ENCODE results near the gene ZC3H7B. TPM values are rescaled to one million over a fixed set of nuclear protein-coding genes. Genes with fewer than 3 reads are reported as not detected.

ZC3H7B gene, protein sequence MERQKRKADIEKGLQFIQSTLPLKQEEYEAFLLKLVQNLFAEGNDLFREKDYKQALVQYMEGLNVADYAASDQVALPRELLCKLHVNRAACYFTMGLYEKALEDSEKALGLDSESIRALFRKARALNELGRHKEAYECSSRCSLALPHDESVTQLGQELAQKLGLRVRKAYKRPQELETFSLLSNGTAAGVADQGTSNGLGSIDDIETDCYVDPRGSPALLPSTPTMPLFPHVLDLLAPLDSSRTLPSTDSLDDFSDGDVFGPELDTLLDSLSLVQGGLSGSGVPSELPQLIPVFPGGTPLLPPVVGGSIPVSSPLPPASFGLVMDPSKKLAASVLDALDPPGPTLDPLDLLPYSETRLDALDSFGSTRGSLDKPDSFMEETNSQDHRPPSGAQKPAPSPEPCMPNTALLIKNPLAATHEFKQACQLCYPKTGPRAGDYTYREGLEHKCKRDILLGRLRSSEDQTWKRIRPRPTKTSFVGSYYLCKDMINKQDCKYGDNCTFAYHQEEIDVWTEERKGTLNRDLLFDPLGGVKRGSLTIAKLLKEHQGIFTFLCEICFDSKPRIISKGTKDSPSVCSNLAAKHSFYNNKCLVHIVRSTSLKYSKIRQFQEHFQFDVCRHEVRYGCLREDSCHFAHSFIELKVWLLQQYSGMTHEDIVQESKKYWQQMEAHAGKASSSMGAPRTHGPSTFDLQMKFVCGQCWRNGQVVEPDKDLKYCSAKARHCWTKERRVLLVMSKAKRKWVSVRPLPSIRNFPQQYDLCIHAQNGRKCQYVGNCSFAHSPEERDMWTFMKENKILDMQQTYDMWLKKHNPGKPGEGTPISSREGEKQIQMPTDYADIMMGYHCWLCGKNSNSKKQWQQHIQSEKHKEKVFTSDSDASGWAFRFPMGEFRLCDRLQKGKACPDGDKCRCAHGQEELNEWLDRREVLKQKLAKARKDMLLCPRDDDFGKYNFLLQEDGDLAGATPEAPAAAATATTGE
- polyA plus RNA-seq (2011; rRNA removed) (39.9 and 59.4 TPM in 2 replicates), polyA minus RNA-seq (2011; rRNA and poly(A)+ RNA removed) (36.0 and 43.6 TPM in 2 replicates)

DNA sequence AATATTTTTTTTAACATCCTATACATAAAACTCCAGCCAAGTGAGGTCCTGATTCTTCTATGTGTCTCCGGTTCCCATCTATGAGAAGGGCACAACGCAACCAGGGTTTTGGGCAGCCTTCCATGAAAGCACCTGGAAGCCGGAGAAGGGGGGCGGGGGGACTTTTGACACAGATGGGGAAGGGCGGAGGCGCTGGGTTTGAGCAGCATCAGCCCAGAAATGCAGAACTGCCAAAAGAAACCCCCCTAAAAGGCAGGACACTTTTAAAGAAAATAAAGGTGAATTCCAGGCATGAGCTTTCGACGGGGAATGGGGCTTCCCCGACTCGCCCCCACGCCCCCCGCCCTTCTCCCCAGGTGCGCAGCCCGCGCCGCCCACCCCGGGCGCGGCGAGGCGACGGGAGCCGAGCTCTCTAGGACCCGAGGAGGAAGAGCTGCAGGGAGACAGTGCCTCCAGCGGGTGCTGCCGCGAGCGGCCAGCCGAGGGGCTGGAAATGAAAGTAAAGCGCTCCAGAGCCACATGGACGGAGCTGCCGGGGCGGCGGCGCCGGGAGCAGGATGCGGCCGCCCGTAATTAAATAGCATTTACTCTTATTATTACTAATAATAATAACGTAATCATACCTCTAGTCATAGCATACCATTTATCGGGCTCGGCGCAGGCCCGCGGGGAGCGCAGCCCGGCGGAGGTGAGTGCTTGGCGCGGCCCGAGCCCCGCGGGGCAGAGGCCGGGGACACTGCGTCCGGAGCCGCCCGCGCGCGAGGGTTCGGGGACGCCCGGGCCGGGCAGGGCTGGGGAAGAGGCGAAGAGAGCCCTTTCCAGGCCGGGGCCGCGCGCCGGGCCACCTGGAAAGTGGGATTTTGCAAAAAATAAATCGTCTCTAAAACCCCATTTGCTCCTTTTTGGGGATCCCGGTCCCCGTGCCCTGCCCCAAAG lies at the start of gene ZC3H7B:
Gene ZC3H7B (plus strand): TSS at position 441 of the 936 bp plus-strand sequence. CDS start 19,136 bp downstream, outside the sequence.
- H3K27me3 ChIP-seq (ENCODE audit: control insufficient read depth, insufficient read depth, low read length) = no peaks in the 10 kb centered on the region
- TF ChIP-seq, protein P1, sequence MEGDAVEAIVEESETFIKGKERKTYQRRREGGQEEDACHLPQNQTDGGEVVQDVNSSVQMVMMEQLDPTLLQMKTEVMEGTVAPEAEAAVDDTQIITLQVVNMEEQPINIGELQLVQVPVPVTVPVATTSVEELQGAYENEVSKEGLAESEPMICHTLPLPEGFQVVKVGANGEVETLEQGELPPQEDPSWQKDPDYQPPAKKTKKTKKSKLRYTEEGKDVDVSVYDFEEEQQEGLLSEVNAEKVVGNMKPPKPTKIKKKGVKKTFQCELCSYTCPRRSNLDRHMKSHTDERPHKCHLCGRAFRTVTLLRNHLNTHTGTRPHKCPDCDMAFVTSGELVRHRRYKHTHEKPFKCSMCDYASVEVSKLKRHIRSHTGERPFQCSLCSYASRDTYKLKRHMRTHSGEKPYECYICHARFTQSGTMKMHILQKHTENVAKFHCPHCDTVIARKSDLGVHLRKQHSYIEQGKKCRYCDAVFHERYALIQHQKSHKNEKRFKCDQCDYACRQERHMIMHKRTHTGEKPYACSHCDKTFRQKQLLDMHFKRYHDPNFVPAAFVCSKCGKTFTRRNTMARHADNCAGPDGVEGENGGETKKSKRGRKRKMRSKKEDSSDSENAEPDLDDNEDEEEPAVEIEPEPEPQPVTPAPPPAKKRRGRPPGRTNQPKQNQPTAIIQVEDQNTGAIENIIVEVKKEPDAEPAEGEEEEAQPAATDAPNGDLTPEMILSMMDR (IDR thresholded peaks at IDR 0.05; ENCODE audit: insufficient read depth, low read depth, low read length) = peak; percentile 68
- ChIA-PET CTCF (interaction anchor here (0.7 to 1.1 kb wide), 4 partner anchors 10 to 76 kb away, joined by 3 to 4 read pairs (median 3); partner anchors contain the start of gene RANGAP1), POLR2A (no interaction called here)
- no peak for DNase-seq (ENCODE audit: low read depth)
- H3K36me3 ChIP-seq (ENCODE audit: control insufficient read depth, insufficient read depth, low read length) = no peaks in the 10 kb centered on the region
- peak within 1 kb of the TSS; percentile 63 for H3K4me3 ChIP-seq (ENCODE audit: low read depth, low read length)

DNA sequence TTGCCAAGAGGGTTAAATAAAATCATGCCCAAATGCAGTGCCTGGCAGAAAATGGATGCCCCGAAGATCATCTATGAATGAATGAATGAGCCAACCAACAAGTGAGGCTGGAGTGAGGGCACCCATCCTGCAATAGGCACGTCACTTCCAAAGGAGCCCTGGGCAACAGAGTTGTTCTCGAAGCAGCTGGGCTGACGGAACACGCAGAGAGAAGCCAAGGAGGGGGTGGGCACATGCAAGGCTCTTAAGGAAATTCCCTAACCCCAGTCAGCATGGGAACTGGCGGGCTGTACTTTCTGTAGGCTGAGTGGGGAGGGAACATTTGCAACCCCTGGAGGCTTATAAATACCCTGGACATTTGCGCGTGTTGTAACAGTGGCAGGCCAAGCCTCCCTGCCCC lies 49.0 kb upstream of the ZC3H7B start:
- TF ChIP-seq, protein P1 (IDR thresholded peaks at IDR 0.05; ENCODE audit: insufficient read depth, low read depth, low read length) = no peak
- DNase-seq (ENCODE audit: low read depth) = no peak
- ChIA-PET POLR2A (no interaction called here), CTCF (no interaction called here)
- H3K27me3 ChIP-seq (ENCODE audit: control insufficient read depth, insufficient read depth, low read length) = no peaks in the 10 kb centered on the region
- no peak overlapping the region for H3K4me3 ChIP-seq (ENCODE audit: low read depth, low read length)
- peaks cover 59% of the 10 kb centered on the region for H3K36me3 ChIP-seq (ENCODE audit: control insufficient read depth, insufficient read depth, low read length)

DNA sequence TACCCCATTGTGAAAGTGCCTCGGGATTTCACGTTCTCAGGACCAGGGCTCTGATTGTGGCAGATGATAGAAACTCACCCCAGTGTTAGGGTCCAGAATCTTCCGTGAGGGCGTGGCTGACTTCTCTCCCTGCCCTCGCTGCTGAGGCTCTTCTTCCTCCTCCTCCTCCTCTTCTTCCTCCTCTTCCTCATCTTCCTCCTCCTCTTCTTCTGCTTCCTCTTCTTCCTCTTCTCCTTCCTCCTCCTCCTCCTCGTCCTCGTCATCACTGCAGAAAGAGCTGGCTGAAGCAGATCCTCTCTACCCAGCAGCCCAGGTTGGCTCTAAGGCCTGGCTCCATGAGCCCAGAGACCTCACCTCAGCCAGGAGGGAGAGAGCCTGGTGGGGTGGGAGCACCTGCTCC lies 47.1 kb upstream of the ZC3H7B start:
- TF ChIP-seq, protein P1 (IDR thresholded peaks at IDR 0.05; ENCODE audit: insufficient read depth, low read depth, low read length) = no peak
- DNase-seq (ENCODE audit: low read depth) = no peak
- ChIA-PET CTCF (no interaction called here), POLR2A (no interaction called here)
- H3K27me3 ChIP-seq (ENCODE audit: control insufficient read depth, insufficient read depth, low read length) = no peaks in the 10 kb centered on the region
- H3K36me3 ChIP-seq (ENCODE audit: control insufficient read depth, insufficient read depth, low read length) = peaks cover 57% of the 10 kb centered on the region
- no peak overlapping the region for H3K4me3 ChIP-seq (ENCODE audit: low read depth, low read length)

DNA sequence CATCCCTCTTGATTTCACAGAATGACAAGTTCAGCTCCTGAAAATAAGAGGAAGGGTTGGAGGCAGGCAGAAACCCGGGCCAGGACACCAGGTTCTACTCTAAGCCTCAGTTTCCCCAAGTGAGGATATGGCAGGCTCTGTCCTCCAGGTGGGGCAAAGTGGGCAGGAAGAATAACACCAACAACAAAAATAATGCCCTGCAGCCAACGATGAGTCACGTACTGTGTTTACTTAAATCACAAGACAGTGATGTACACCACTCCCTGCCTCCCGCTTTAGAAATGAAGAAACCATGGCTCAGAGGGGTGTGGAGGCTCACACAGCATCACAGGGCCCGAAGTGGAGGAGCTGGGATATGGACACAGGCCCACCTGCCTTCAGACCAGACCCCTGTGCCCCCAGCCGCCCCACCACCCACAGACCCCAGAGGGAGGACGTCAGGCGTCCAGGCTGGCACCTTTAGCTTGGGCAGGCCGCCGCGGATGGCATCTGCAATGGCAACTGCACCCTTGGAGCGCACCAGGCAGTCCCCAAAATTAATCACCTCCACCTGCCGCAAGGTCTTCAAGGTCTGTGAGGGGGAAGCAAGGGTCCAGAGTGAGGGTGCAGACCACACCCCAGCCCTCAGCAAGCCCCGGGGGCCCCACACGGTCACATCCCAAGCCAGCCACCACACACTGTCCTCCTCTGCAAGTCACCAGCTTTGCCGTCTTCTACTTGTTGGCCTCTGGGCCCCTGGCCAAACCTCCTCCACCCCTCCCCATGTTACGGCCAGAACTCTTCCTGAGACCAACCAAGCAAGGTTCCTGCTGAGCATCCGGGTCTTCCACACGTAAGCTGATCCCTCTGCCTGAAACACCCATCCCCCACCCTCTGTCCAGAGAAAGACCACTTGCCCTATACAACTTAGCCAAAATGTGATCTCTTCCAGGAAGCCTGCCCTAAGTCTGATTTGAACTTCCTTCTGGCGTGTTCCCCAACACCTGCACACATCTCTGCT lies 44.8 kb upstream of the ZC3H7B start:
- Histone ChIP-seq H3K27me3 (ENCODE audit: control insufficient read depth, insufficient read depth, low read length) (no peaks in the 10 kb centered on the region), H3K4me3 (ENCODE audit: low read depth, low read length) (no peak overlapping the region), H3K36me3 (ENCODE audit: control insufficient read depth, insufficient read depth, low read length) (peaks cover 50% of the 10 kb centered on the region)
- peak; percentile 28 for DNase-seq (ENCODE audit: low read depth)
- ChIA-PET CTCF (no interaction called here), POLR2A (no interaction called here)
- TF ChIP-seq, protein P1 (IDR thresholded peaks at IDR 0.05; ENCODE audit: insufficient read depth, low read depth, low read length) = peak; percentile 25; the same call in 1 of the 2 replicates
